ENCODE results near the gene MLC1. TPM values are rescaled to one million over a fixed set of nuclear protein-coding genes. Genes with fewer than 3 reads are reported as not detected.

Gene MLC1
- total RNA-seq, 1 donor from 2014 or later = 0.32 TPM

DNA sequence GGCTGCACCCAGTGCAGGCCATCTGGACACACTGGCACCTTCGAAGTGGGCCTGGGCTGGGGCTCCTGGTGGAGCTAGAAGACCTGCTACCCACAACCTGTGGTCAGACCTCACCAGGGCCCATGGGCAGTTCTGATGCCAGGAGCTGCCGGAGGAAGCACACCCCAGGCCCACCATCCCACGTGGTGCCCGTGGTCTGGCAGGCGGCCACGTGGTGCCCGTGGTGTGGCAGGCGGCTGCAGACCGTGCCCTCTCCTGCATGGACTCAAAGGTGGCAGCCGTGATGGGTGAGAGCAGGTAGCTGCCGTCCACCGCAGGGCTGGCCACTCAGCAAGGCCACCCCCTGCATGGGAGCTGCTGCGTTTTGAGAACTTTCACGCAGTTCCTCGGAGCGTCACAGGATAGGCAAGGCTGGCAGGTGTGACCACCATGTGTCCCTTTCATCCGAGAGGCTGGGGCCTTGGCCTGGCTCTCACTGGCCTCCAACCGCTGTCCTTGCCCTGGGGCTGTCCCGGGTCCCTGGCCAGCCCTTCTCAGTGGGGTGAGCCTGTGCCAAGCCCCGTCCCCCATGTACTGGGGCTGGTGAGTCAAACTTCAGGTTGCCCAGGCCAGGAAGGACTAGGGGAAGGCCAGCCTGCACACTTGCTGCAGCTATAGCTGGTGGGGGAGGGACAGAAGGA is 68.8 kb downstream of the MLC1 start:
- TF ChIP-seq, protein P1, sequence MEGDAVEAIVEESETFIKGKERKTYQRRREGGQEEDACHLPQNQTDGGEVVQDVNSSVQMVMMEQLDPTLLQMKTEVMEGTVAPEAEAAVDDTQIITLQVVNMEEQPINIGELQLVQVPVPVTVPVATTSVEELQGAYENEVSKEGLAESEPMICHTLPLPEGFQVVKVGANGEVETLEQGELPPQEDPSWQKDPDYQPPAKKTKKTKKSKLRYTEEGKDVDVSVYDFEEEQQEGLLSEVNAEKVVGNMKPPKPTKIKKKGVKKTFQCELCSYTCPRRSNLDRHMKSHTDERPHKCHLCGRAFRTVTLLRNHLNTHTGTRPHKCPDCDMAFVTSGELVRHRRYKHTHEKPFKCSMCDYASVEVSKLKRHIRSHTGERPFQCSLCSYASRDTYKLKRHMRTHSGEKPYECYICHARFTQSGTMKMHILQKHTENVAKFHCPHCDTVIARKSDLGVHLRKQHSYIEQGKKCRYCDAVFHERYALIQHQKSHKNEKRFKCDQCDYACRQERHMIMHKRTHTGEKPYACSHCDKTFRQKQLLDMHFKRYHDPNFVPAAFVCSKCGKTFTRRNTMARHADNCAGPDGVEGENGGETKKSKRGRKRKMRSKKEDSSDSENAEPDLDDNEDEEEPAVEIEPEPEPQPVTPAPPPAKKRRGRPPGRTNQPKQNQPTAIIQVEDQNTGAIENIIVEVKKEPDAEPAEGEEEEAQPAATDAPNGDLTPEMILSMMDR (IDR thresholded peaks at IDR 0.05) = no peak
- Histone ChIP-seq H3K9me3 (no peaks in the 10 kb centered on the region), H3K27ac (no peak overlapping the region), H3K4me1 (no peaks in the 10 kb centered on the region), H3K36me3 (no peaks in the 10 kb centered on the region), H3K4me3 (no peak overlapping the region), H3K27me3 (peaks cover 12% of the 10 kb centered on the region)
- no peak for DNase-seq (ENCODE audit: low spot score in 2 of 2)
- intact Hi-C loops (cut with DNase I) = no loop called here

DNA sequence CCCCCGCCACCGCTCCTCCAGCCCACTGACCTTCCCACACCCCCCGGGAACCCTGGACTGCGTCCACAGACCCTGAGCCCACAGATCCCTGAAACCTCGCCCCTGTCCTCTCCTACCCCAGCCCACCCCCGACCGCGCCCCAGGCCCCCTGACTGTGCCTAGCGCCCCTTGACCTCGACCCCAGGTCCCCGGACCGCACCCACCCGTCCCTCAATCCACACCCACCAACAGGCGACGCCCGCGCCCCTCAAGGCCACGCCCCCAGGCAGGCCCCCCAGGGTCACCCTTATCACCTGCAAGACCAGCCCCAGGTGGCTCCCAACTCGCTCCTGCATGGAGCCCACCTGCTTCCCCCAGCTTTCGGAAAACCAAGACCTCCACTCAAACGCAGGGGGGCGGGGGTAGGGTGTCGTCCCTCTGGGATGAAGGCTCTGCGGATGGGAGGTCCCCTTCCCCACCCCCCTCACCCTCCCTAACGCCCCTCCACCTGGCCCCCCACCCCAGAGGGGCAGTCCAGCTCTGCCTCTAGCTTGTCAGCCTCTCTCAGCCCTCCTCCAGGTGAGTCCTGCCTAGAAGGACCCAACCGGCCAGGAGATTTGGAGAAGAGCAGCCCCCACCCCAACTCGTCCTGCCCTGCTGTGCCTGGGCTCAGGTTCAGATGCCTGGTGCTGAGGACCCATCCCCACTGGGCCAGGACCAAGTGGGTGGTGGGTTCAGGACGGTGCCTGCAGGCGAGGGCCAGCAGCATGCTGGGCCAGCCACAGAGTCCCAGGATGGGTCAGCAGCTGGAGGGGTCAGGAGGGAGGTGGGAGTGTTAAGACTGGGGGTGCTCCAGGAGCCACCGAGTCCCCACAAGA is 69.5 kb downstream of the MLC1 start:
- intact Hi-C loops (cut with DNase I) = no loop called here
- Histone ChIP-seq H3K27ac (no peak overlapping the region), H3K27me3 (peaks cover 18% of the 10 kb centered on the region), H3K36me3 (no peaks in the 10 kb centered on the region), H3K4me1 (no peaks in the 10 kb centered on the region), H3K4me3 (no peak overlapping the region), H3K9me3 (no peaks in the 10 kb centered on the region)
- DNase-seq (ENCODE audit: low spot score in 2 of 2) = no peak
- TF ChIP-seq, protein P1 (IDR thresholded peaks at IDR 0.05) = no peak

DNA sequence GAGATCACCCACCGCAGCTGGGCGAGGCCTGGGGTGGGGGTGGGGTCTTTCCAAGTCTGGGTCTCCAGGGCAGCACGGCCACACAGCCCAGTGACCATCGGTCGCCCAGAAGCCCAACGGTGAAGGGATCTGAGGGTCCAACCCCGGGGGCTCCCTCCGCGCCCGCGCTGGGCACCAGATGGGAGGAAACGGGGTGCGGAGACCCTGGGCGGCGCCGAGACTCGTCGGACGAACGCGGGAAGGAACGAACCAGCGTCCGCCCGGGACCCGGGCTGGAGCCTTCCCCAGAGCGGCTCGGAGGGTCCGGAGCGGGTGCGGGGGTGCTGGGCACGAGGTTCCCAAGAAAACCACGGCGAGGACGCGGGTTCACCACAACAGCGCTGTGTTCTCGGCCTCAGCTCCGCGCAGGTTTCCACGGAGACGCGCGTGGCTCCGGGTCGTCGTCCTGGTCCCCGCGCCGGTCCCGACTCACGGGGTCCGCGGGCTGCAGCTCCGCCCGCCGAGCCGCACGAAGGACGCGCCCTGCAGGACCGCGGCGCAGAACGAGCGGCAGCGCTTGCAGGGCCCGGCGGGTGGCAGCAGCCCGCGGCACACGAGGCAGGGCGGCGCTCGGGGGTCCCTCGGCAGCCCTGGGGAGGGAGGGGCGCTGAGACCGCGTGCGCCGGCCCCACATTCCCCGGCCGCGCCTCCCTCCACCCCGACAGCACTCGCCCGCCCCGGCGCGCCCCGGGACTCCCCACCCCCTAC is 70.4 kb downstream of the MLC1 start:
- TF ChIP-seq, protein P1 (IDR thresholded peaks at IDR 0.05) = no peak

DNA sequence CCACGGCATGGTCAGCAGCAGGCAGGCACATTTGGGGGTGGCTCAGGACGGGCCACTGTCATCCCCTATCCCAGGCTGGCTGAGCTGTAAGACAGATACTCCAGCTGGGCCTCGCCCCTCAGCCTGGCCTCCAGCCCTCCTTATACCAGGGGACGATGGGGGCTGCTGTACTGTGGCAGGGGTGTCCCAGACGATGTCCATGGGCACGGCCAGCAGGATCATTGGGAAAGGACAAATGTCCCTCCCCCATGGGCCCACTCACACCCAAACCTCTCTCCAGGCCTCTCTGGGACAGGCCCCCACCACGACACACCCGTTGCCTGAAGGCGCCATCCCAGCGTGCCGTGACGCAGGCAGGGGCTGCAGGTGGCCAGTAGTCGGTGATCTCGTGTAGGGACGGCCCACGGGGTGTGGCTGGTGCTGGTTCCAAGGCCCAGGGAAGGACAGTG is 71.1 kb downstream of the MLC1 start:
- no peak for DNase-seq (ENCODE audit: low spot score in 2 of 2)
- H3K9me3 ChIP-seq = no peaks in the 10 kb centered on the region
- no peaks in the 10 kb centered on the region for H3K4me1 ChIP-seq
- TF ChIP-seq, protein P1 (IDR thresholded peaks at IDR 0.05) = no peak
- no peaks in the 10 kb centered on the region for H3K36me3 ChIP-seq
- no peak overlapping the region for H3K27ac ChIP-seq
- intact Hi-C loops (cut with DNase I) = no loop called here
- H3K4me3 ChIP-seq = no peak overlapping the region
- peaks cover 24% of the 10 kb centered on the region for H3K27me3 ChIP-seq

More for the DNA sequence above, 70.4 kb downstream of the MLC1 start:
- no peaks in the 10 kb centered on the region for H3K36me3 ChIP-seq
- H3K27ac ChIP-seq = no peak overlapping the region
- peaks cover 24% of the 10 kb centered on the region for H3K27me3 ChIP-seq
- no peaks in the 10 kb centered on the region for H3K4me1 ChIP-seq
- H3K4me3 ChIP-seq = no peak overlapping the region
- DNase-seq (ENCODE audit: low spot score in 2 of 2) = no peak
- intact Hi-C loops (cut with DNase I) = no loop called here
- no peaks in the 10 kb centered on the region for H3K9me3 ChIP-seq

DNA sequence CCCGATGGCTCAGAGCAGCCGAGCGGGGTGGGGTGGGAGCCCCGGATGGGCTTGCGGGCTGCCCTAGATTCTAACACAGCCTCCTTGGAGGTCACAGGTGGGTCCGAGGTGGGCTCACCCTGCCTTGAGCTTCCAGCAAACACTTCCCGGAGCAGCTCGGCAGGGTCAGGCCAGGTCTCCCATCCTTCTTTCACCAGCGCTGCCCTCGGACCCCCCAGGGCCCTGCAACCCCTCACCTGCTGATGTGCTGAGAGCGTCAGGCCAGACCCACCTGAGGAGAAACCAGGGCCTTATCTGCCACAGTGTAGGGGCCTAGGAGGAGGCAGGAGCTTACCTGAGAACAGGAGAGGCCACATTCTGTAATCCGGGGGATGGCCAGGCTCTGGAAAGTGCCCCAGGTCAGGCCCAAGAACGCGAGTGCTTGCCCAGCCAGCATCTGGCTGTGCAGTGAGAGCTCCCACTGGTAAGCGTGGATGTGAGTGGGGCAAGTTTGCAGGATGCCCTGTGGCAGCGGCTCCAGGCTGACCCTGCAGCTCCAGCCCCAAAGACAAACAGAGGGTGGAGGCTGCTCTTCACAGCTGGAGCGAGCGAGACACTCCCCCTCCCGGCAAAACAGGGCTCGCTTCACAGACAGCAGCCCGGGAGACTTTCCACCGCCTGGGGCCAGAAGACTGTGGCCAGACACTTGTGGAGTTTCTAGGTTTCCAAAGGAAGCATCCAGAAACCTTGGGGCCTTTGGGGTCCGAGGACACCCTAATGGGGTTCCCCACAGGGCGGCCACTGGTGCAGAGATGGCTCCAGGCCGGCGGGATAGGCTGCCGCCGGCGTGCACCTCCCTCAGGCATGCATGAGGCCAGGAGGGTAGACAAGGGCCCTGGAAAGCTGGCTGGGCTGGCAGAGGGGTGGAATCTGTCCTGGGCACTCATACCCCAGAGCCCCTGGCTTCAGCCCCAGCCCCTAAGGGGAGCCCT is 72.7 kb downstream of the MLC1 start, which contains the start of gene IL17REL:
TSS of gene IL17REL (minus strand) at position 555 of the 971 bp plus-strand sequence. CDS start at position 436, 119 bp downstream.
- no peak for DNase-seq (ENCODE audit: low spot score in 2 of 2)
- Histone ChIP-seq H3K27ac (no peak within 1 kb of the TSS), H3K27me3 (peaks cover 24% of the 10 kb centered on the region), H3K36me3 (no peaks in the 10 kb centered on the region), H3K4me1 (no peaks in the 10 kb centered on the region), H3K9me3 (no peaks in the 10 kb centered on the region), H3K4me3 (no peak within 1 kb of the TSS)
- intact Hi-C loops (cut with DNase I) = no loop called here
- TF ChIP-seq, protein P1 (IDR thresholded peaks at IDR 0.05) = no peak
